Measurements from ENCODE around the gene MSX2.

The MSX2 gene

DNA sequence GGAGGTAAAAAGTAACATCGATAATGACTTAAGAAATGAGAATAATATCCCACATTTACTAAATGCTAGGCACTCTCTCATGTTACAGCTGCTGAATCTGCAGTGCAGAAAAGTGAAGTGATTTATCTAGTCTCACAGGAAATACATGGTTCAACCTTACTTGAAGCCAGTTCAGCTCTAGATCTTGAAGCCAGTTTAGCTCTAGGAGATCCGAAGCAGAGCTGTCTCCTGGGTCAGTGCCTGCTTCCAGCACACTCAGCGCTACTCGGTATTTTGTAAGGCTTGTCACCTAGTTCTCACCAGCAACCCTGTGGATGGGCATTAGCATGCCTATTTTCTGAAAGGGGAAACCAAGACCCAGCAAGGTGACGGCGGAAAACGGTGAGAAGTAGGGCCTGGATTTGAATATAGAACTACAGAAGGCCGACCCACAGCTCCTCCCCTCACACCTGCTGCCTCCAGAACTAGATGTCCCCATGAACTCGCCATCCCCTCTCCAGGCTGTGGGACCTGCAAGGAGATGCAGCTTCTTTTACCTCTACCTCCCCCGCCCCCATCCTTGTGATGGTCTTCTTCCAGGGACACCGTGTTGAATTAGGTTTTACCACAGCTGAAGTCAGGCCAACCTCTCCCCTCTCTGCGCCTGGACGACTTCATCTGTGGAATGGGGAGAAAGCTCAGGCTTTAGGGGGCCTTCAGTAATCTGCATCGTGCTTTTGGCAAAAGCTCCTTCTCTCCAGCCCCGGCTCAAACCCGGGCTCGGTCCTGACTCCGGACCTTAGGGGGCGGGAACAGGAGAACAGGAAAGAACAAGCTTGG, 4.4 kb upstream of the MSX2 start:
- DNase-seq = no peak

GRCh38 chr5:174720612-174721529, 3.5 kb upstream of the MSX2 start:
- no peak for DNase-seq

GRCh38 chr5:174721530-174722432, 2.6 kb upstream of the MSX2 start:
- no peak for DNase-seq

- DNase-seq = no peak
These were observed 1.9 kb upstream of the MSX2 start for GRCh38 chr5:174722500-174722899.

DNA sequence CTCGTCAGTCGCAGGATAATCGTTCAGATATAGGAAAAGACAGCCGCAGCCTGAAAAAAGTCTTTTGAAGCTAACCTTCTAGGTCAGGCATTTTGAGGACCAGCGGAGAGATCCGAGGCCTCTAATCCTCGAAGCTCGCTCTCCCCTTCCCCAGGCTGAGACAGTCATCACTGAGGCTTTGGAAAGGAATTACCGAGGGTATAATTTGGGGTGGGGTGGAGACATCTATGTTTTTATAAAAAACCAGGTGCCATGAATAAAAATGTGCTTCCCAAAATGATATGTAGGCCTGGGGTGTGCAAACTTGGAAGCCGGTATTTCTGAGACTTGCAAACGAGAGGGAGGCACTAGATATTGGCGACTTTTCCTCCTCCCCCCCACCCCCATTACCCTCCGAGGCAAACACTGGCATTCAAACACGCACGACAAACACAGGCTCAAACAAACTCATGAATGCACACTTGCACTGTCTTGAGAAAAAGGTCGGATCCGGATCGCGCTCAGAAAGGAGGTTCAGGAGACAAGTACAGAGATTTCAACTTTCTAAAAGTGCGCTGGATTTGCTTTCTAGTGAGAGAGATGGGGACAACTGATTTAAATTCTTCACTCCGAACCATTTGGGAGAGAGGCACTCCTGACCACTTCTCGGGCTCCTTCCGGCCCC, 935 bp upstream of the MSX2 start:
- no peak for DNase-seq

DNA sequence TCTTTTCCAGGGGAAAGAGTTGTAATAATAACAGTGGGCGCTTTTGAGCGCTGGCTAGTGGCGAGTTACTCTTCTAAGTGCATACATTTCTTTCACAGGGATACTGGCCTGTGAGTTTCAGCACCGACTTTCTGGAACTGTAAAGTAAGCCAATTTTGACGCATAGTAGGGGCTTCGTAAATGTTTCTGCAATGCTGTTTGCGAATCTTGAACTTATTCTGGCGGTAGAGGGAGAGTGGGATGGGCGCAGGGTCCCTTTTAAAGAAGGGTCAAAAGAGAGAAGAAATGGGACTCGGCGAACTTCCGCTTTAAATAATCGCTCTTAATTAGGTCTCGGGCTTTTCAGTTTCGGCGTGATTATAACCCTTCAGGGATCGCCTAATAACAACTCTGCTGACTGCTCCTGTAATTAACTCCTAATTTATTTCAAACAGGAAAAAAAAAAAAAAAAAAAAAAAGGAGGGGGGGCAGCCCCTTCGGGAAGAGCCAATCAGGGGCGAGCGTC, 351 bp upstream of the MSX2 start:
- DNase-seq = peak in 1 of 3 donors; percentile 8

DNA sequence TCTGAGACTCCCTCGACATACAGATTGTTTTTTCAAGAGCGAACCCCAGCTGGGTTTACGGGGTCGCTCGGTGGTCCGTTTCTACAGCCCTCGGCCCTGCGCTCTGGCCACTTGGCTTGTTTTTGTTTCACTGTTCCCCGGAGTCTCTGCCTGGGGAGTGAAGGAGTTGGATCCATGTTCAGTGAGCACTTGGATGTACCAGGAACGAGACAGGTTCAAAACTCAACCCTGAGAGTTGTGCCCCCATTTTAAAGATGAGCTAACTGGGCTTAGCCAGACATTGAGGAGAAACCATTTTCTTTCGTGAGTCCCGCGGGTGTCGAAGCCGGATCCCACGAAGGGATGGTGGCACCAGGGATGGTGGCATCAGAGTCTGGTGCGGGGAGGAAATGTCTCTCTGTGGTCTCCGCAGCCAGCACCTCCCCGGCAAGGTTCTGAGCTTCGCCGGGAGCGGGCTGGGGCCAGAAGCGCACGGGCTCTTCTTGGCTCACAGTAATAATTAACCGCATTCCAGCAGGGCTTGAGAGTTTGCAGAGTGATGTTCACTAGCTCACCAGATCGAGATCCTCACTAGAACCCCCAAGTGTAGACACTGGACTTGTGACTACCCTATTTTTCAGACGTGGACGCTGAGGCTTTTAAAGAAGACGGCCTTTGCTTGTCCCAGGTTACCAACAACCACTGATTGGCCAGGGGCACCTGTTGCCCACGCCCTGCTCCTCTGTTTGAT, 1.0 kb downstream of the MSX2 start:
- DNase-seq = no peak

- DNase-seq = no peak
These were observed 1.7 kb downstream of the MSX2 start for GRCh38 chr5:174725991-174726601.

DNA sequence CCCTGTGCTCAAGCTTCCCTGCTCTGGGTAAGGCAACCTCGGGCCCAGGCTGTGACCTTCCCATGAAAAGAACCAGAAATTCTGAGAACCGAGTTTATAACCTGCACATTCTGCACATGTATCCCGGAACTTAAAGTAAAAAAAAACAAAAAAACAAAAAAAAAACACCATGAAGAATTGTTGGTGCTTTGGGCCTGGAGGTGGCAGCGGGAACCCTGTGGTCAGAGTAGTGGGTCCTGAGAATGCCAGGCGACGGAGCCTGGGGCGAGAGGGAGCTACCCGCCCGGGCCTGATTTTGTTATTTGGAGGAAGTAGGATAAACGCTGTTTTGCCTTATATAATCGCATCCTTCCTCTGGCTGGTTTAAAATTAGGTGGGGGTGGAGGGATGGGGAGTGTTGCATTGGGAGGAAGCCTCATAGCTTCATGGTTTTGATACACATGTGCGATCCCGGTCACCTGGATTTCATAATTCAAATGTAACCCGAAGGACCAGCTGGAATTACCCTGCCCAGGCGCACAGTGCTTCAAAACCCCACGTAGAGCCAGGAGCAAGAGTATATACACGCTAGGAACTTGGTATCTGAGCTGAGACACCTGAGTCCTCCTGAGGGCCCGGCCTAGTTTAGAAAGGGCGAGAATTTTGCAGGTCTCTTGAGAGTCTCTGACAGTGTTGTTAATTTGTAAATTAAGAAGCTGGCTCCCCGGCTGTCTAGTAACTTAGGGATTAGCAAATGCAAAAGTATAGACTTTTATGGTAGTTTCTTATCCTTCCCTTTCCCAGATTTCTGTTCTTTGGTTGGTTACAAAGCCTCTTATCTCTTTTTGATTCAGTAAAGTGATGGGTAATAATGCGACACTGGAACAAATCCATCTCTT, 2.8 kb downstream of the MSX2 start:
- DNase-seq = no peak

DNA sequence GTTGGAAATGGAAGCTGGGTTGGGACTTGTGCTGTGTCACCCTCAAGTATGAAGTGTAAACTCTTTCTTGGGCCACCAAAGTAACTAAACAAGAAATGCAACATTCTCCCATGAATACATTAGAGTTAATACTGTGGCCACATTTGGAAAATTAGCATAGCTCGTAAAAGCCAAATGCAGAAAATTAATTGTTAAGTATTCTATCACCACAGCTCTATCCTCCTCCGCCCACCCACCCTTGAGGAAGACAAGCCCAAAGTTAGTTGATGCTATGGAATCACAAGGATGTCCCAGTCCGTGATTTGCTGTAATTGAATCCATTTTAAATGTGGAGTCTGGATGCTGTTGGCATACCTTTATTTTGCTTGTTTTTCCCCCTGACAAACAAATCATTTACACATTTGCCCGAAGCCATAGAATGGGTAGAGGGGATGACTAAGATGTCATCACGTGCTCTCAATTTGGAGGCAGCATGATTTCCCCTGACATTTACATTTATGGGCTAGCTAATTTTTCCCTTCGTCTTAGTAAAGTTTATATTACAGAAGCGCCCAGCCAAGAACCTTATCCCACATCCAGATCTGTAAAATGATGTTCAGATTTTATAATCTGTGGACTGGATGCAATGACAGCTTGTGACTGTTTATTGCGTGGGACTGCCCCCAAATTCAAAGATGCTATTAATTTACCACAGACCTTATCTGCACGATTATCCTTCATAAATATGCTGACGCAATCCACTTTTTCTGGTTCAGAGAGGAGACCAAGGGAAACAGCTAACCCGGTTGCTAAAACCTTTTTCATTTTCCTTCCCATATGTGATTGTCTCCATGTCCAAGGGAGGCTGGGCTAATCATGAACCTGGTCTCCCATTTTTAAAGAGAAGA, 3.7 kb downstream of the MSX2 start:
- DNase-seq = no peak

DNA sequence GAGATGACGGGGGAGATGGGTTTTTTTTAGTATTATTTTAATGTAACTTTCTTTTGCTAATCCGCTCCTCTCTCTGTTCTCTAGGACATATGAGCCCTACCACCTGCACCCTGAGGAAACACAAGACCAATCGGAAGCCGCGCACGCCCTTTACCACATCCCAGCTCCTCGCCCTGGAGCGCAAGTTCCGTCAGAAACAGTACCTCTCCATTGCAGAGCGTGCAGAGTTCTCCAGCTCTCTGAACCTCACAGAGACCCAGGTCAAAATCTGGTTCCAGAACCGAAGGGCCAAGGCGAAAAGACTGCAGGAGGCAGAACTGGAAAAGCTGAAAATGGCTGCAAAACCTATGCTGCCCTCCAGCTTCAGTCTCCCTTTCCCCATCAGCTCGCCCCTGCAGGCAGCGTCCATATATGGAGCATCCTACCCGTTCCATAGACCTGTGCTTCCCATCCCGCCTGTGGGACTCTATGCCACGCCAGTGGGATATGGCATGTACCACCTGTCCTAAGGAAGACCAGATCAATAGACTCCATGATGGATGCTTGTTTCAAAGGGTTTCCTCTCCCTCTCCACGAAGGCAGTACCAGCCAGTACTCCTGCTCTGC, 4.8 kb downstream of the MSX2 start:
- no peak for DNase-seq

GRCh38 chr5:174731214-174732035, 7.0 kb downstream of the MSX2 start:
- no peak for DNase-seq

- DNase-seq = no peak
These were observed 7.9 kb downstream of the MSX2 start for GRCh38 chr5:174732036-174733020.

- DNase-seq = no peak
These were observed 8.8 kb downstream of the MSX2 start for GRCh38 chr5:174733091-174733690.

- DNase-seq = no peak
These were observed 9.5 kb downstream of the MSX2 start for GRCh38 chr5:174733836-174734235.

Measured in suppressor macrophage treated with lipopolysaccharide for 1 hour (primary cell).